Measurements from ENCODE around the gene LMNTD2.

- TF ChIP-seq CTCF (IDR thresholded peaks at IDR 0.05) (no peak), POLR2A (IDR thresholded peaks at IDR 0.05) (no peak)
These were observed 9.4 kb downstream of the LMNTD2 start for GRCh38 chr11:551131-551530.
